A549 (cell line): ENCODE measurements around the gene LENG8. TPM values are rescaled to one million over a fixed set of nuclear protein-coding genes. Genes with fewer than 3 reads are reported as not detected.
A peak's percentile ranks its signal among the peaks of the same experiment; 100 is the strongest.

Experiments used
- ATAC-seq, 2 experiments: fragments of 200-7000 bp in 1 of 2; fragments of >200 bp in 1 of 2; cut with Nextera tagmentation in 1 of 2; cut with Tn5 transposase in 1 of 2; 3 replicates each; pipeline versions ENCODE4 v1.8.0 to v1.9.1; 2018 to 2020; ENCODE audit warnings: mild to moderate bottlenecking in 1 of 2, moderate library complexity in 1 of 2
- CTCF ChIA-PET: fragments of 300-600 bp; sonication (Branson Sonifier 250); formaldehyde crosslinking; extraction: SDS; loops from one replicate; lab custom pipeline; 2021; ENCODE audit warnings: antibody characterized with exemption, inconsistent platforms; lab: Yijun Ruan, JAX
- POLR2A ChIA-PET: fragments of 350-600 bp; formaldehyde crosslinking; extraction: SDS; loops from one replicate; lab custom pipeline; 2021; ENCODE audit warnings: antibody characterized with exemption, inconsistent platforms; lab: Yijun Ruan, JAX
- DNase-seq, 2 experiments: peaks; one replicate each; pipeline versions ENCODE4 v3.0.0 to v3.0.0-alpha.2; 2011 to 2016; ENCODE audit warnings: low read depth in 1 of 2, low spot score in 1 of 2
- FAIRE-seq: peaks from 2 replicates; lab custom pipeline; 2011; peaks lifted over from hg19 to GRCh38; lab: Jason Lieb, UNC
- H3K27ac ChIP-seq, 2 experiments: fragments of >200 bp; sonication (Bioruptor Twin); formaldehyde crosslinking; 3 replicates each; pipeline ENCODE4 v1.5.1; 2016 to 2017
- H3K4me1 ChIP-seq: fragments of >200 bp; sonication (Bioruptor Twin); formaldehyde crosslinking; 3 replicates; pipeline ENCODE4 v1.6.1; 2016
- H3K4me2 ChIP-seq: fragments of >200 bp; sonication (Bioruptor Twin); formaldehyde crosslinking; 3 replicates; pipeline ENCODE4 v1.6.1; 2016
- H3K4me3 ChIP-seq: fragments of >200 bp; sonication (Bioruptor Twin); formaldehyde crosslinking; 3 replicates; pipeline ENCODE4 v1.5.1; 2016
- H3K9me3 ChIP-seq: fragments of >200 bp; sonication (Bioruptor Twin); formaldehyde crosslinking; 3 replicates; pipeline ENCODE4 v1.6.1; 2016
- CBX2 ChIP-seq: fragments of 200-600 bp; sonication (generic); IDR thresholded peaks from 2 replicates; pipeline ENCODE4 v1.6.1; 2016; ENCODE audit warnings: low read depth, mild to moderate bottlenecking, borderline replicate concordance
- CHD2 ChIP-seq: fragments of 150-350 bp; IDR thresholded peaks from 2 replicates; pipeline ENCODE4 v1.6.1; 2014; ENCODE audit warnings: low read length; ENCODE audit not compliant: partially characterized antibody
- EHF ChIP-seq: fragments of 250-450 bp; sonication (Bioruptor Pico); IDR thresholded peaks from 2 replicates; pipeline ENCODE4 v1.5.0; 2020; ENCODE audit warnings: mild to moderate bottlenecking
- EHMT2 ChIP-seq: fragments of 200-600 bp; sonication (generic); IDR thresholded peaks from 2 replicates; pipeline ENCODE4 v1.6.1; 2016; ENCODE audit warnings: antibody characterized with exemption, low read depth, mild to moderate bottlenecking, moderate library complexity
- EP300 ChIP-seq, 2 experiments: fragments of >200 bp; sonication (Bioruptor Twin); formaldehyde crosslinking; IDR thresholded peaks; 2 replicates in 1 of 2; 3 replicates in 1 of 2; pipeline ENCODE4 v1.6.1; 2016 to 2017
- FOSB ChIP-seq: fragments of 250-450 bp; sonication (Bioruptor Pico); IDR thresholded peaks from 2 replicates; pipeline ENCODE4 v1.5.0; 2020; ENCODE audit warnings: mild to moderate bottlenecking, moderate library complexity
- FOXS1 ChIP-seq: fragments of 250-450 bp; sonication (Bioruptor Pico); IDR thresholded peaks from 2 replicates; pipeline ENCODE4 v1.5.0; 2020; ENCODE audit warnings: mild to moderate bottlenecking, moderate library complexity
- HDAC2 ChIP-seq: fragments of 200-600 bp; sonication (generic); IDR thresholded peaks from 2 replicates; pipeline ENCODE4 v1.6.1; 2016
- HEYL ChIP-seq: fragments of 250-450 bp; sonication (Bioruptor Pico); IDR thresholded peaks from 2 replicates; pipeline ENCODE4 v1.8.0; 2021; ENCODE audit warnings: mild to moderate bottlenecking, moderate library complexity
- HOXA7 ChIP-seq: fragments of 250-450 bp; sonication (Bioruptor Pico); IDR thresholded peaks from 2 replicates; pipeline ENCODE4 v1.5.0; 2020; ENCODE audit warnings: mild to moderate bottlenecking, moderate library complexity
- HOXB13 ChIP-seq: fragments of 250-450 bp; sonication (Bioruptor Pico); IDR thresholded peaks from 2 replicates; pipeline ENCODE4 v1.5.0; 2020; ENCODE audit warnings: low read depth, mild to moderate bottlenecking, moderate library complexity
- JUNB ChIP-seq: fragments of >200 bp; sonication (Bioruptor Twin); formaldehyde crosslinking; IDR thresholded peaks from 2 replicates; pipeline ENCODE4 v1.6.1; 2016
- MAFK ChIP-seq: fragments of 450-650 bp; IDR thresholded peaks from 2 replicates; pipeline ENCODE4 v1.6.1; 2014; ENCODE audit not compliant: partially characterized antibody
- MAZ ChIP-seq: fragments of 150-350 bp; IDR thresholded peaks from 2 replicates; pipeline ENCODE4 v1.6.1; 2014; ENCODE audit warnings: antibody characterized with exemption, low read depth, low read length, borderline replicate concordance
- MYC ChIP-seq: IDR thresholded peaks from 2 replicates; pipeline ENCODE4 v1.6.1; 2012; ENCODE audit warnings: mild to moderate bottlenecking, inconsistent platforms, low read length, improper control_type of control experiment, borderline replicate concordance
- NFE2L2 ChIP-seq: fragments of 150-350 bp; conservative IDR thresholded peaks from 2 replicates; pipeline ENCODE4 v1.6.1; 2014; ENCODE audit warnings: low read length
- NPAS2 ChIP-seq: fragments of 250-450 bp; sonication (Bioruptor Pico); IDR thresholded peaks from 2 replicates; pipeline ENCODE4 v1.8.0; 2022; ENCODE audit warnings: mild to moderate bottlenecking, moderate library complexity, borderline replicate concordance
- NR3C1 ChIP-seq: fragments of >200 bp; sonication (Bioruptor Twin); formaldehyde crosslinking; IDR thresholded peaks from 3 replicates; pipeline ENCODE4 v1.6.1; 2017
- PHF8 ChIP-seq: fragments of 200-600 bp; sonication (generic); IDR thresholded peaks from 2 replicates; pipeline ENCODE4 v1.6.1; 2016; ENCODE audit warnings: low read depth, mild to moderate bottlenecking, antibody characterized with exemption, moderate library complexity, borderline replicate concordance
- POLR2A ChIP-seq: IDR thresholded peaks from 2 replicates; pipeline ENCODE4 v1.6.1; 2012; ENCODE audit warnings: mild to moderate bottlenecking, low read length
- RAD21 ChIP-seq, 2 experiments: fragments of >200 bp in 1 of 2; sonication (Bioruptor Twin) in 1 of 2; formaldehyde crosslinking in 1 of 2; IDR thresholded peaks in 1 of 2; conservative IDR thresholded peaks in 1 of 2; 2 replicates in 1 of 2; 3 replicates in 1 of 2; pipeline ENCODE4 v1.6.1; 2012 to 2018; ENCODE audit warnings: inconsistent platforms in 1 of 2
- RCOR1 ChIP-seq: fragments of 150-350 bp; IDR thresholded peaks from 2 replicates; pipeline ENCODE4 v1.6.1; 2014; ENCODE audit warnings: antibody characterized with exemption, low read length, low read depth
- RFX5 ChIP-seq: fragments of 450-650 bp; IDR thresholded peaks from 2 replicates; pipeline ENCODE4 v1.7.1; 2014; ENCODE audit warnings: antibody characterized with exemption, mild to moderate bottlenecking, moderate library complexity
- SREBF2 ChIP-seq: fragments of 450-650 bp; IDR thresholded peaks from 2 replicates; pipeline ENCODE4 v1.6.1; 2014; ENCODE audit warnings: mild to moderate bottlenecking, moderate library complexity
- TP53 ChIP-seq: fragments of 250-450 bp; sonication (Bioruptor Pico); IDR thresholded peaks from 2 replicates; pipeline ENCODE4 v1.5.0; 2021; ENCODE audit warnings: mild to moderate bottlenecking, moderate library complexity
- ZC3H11A ChIP-seq: fragments of 450-650 bp; IDR thresholded peaks from 2 replicates; pipeline ENCODE4 v1.6.1; 2014; ENCODE audit warnings: antibody characterized with exemption, mild to moderate bottlenecking
- ZNF302 ChIP-seq: fragments of 250-450 bp; sonication (Bioruptor Pico); IDR thresholded peaks from 2 replicates; pipeline ENCODE4 v1.9.0; 2021; ENCODE audit warnings: inconsistent platforms, mild to moderate bottlenecking, moderate library complexity
- ZSCAN20 ChIP-seq: fragments of 250-450 bp; sonication (Bioruptor Pico); IDR thresholded peaks from 2 replicates; pipeline ENCODE4 v1.8.0; 2022; ENCODE audit warnings: mild to moderate bottlenecking, moderate library complexity
- WGBS: methylation state at CpG from one replicate; pipeline ENCODE4 v1.1.6; 2017; ENCODE audit errors: missing lambda C conversion rate; 5-methylcytosine and 5-hydroxymethylcytosine counted together
- polyA plus RNA-seq, 4 experiments: library from polyadenylated mRNA; depleted of rRNA in 3 of 4; stranded (reverse); fragments of >200 nt; fragmentation: RNase III in 1 of 4; extraction: RNeasy Plus Mini Kit Qiagen cat#74134 plus additional on column Dnase treatment in 1 of 4; gene quantifications; 2 replicates in 3 of 4; 3 replicates in 1 of 4; pipeline ENCODE4 v1.2.3, GENCODE V29; 2011 to 2017
- TF ChIP-seq, protein P1 (sequence below): fragments of 250-450 bp; sonication (Bioruptor Pico); IDR thresholded peaks from 2 replicates; pipeline ENCODE4 v1.5.0; 2021; ENCODE audit warnings: mild to moderate bottlenecking, moderate library complexity, borderline replicate concordance
- TF ChIP-seq, protein P2 (sequence below): fragments of 450-650 bp; IDR thresholded peaks from 2 replicates; pipeline ENCODE4 v1.6.1; 2014; ENCODE audit warnings: antibody characterized with exemption
- TF ChIP-seq, protein P3 (sequence below): fragments of 200-600 bp; sonication (generic); IDR thresholded peaks from 2 replicates; pipeline ENCODE4 v1.6.1; 2016; ENCODE audit warnings: antibody characterized with exemption, mild to moderate bottlenecking, moderate library complexity
- TF ChIP-seq, protein P4 (sequence below): IDR thresholded peaks from 2 replicates; pipeline ENCODE4 v1.6.1; 2012

LENG8 gene
- polyA plus RNA-seq, 2 of the 4 experiments (the other 2 are of a cell fraction): 30.6 to 140 TPM

DNA sequence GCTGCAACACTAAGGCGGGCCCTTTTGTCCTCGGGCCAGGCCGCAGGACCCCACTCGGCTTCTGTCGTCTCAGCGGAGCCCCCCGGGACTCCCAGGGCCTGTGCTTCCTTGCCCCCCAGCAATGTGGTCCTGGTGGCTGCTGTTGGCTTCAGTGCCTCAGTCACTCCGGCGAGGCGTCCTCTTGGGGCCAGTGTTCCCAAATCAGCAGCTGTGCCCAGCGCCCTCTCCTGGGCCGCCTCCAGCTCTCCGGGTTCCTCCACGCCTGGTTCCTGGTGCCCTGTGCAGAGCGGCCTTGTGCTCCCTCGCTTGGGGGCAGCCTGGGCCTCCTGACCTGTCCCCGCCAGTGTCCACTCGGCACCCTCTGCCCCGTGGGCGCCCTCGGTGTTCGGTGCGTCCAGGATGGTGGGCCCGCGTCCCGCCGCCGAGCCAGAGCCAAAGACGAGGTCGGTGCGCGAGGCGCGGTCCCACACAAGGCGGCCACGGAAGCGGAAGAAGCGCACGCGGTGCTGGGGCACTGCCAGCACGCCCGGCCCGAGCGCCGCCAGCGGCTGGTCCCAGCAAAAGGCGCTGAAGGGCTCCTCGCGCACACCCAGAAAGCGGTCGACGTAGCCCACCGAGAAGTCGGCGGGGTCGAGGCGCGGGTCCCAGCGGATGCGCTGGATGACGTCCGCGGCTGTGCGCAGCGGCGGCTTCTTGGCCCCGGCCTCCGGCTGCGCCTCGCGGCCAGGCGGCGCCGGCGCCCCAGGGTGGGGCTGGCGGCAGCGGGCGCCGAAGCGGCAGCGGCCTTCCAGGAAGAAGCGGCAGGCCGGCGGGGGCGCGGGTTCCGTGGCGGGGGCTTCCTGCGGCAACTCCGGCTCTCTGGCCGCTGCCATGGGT is 13.9 kb downstream of the LENG8 start (continued):
- no peak for TF ChIP-seq ZNF302

DNA sequence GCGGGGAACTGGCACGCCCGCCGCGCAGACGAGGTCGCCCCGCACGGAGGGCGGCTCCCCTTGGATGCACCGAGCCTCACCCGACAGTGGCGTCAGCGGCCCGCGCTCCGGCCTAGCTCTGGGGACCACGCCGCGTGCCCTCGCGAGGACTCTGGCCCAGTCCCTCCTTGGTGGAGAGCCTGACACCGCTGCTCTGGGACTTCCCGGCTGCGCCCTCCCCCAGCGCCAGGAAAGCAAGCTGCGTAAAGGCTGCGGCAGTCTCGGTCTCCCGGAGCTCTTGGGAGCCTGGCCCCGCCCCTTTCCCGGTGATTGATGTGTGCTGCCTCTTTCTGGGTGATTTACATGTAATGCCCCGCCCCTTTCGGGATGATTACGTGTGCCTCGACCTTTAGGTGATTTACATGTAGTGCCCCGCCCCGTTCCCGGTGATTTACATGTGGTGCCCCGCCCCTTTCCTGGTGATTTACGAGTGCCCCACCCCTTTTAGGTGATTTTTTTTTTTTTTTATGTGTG is 14.6 kb downstream of the LENG8 start, which contains the start of gene LENG9:
Gene LENG9, minus strand, starts transcription at position 248 of the 513 bp plus-strand sequence. CDS start 252 bp downstream, outside the sequence.
- peak within 1 kb of the TSS; percentile 67 for H3K4me3 ChIP-seq
- peak; percentile 91 to 100 for DNase-seq
- no peaks in the 10 kb centered on the region for H3K9me3 ChIP-seq
- CTCF ChIA-PET: interaction anchor here (0.6 to 2.7 kb wide), 6 partner anchors 10 to 64 kb away, joined by 3 to 19 read pairs (median 4); partner anchors contain the start of gene LENG8
- peak; percentile 40 to 67 for ATAC-seq
- peaks cover 32% of the 10 kb centered on the region for H3K4me1 ChIP-seq
- POLR2A ChIA-PET: interaction anchor here (0.5 to 7.1 kb wide), 9 partner anchors 9 to 1191 kb away, joined by 3 to 130 read pairs (median 5); partner anchors contain the start of genes CDC42EP5, LENG8, MBOAT7 and U2AF2
- peak; percentile 70 for FAIRE-seq
- peak within 1 kb of the TSS; percentile 98 for H3K4me2 ChIP-seq
- WGBS: under 1% methylated on average over 18 of the region's 41 CpGs
- peak within 1 kb of the TSS; percentile 93 to 95 for H3K27ac ChIP-seq
- no peak for TF ChIP-seq MAFK
- TF ChIP-seq HOXA7 (CRISPR knock-in tag): no peak
- TF ChIP-seq CHD2: peak; percentile 56
- TF ChIP-seq FOSB (CRISPR knock-in tag): no peak
- no peak for TF ChIP-seq NPAS2
- TF ChIP-seq, protein P1, sequence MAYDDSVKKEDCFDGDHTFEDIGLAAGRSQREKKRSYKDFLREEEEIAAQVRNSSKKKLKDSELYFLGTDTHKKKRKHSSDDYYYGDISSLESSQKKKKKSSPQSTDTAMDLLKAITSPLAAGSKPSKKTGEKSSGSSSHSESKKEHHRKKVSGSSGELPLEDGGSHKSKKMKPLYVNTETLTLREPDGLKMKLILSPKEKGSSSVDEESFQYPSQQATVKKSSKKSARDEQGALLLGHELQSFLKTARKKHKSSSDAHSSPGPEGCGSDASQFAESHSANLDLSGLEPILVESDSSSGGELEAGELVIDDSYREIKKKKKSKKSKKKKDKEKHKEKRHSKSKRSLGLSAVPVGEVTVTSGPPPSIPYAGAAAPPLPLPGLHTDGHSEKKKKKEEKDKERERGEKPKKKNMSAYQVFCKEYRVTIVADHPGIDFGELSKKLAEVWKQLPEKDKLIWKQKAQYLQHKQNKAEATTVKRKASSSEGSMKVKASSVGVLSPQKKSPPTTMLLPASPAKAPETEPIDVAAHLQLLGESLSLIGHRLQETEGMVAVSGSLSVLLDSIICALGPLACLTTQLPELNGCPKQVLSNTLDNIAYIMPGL (CRISPR knock-in tag): no peak
- no peak for TF ChIP-seq RFX5
- TF ChIP-seq FOXS1 (CRISPR knock-in tag): no peak
- no peak for TF ChIP-seq EHMT2
- no peak for TF ChIP-seq CBX2
- no peak for TF ChIP-seq ZSCAN20 (CRISPR knock-in tag)
- TF ChIP-seq RAD21 (conservative IDR thresholded peaks at IDR 0.05 in 1 of 2, IDR thresholded peaks at IDR 0.05 in 1 of 2): no peak
- TF ChIP-seq MAZ: no peak
- TF ChIP-seq NFE2L2: no peak
- no peak for TF ChIP-seq JUNB
- TF ChIP-seq, protein P2, sequence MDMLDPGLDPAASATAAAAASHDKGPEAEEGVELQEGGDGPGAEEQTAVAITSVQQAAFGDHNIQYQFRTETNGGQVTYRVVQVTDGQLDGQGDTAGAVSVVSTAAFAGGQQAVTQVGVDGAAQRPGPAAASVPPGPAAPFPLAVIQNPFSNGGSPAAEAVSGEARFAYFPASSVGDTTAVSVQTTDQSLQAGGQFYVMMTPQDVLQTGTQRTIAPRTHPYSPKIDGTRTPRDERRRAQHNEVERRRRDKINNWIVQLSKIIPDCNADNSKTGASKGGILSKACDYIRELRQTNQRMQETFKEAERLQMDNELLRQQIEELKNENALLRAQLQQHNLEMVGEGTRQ: peak; percentile 43
- TF ChIP-seq EP300 (IDR thresholded peaks at IDR 0.05): no peak
- TF ChIP-seq SREBF2: no peak
- TF ChIP-seq EHF (CRISPR knock-in tag): no peak
- TF ChIP-seq HDAC2: no peak
- no peak for TF ChIP-seq ZC3H11A
- TF ChIP-seq HEYL (CRISPR knock-in tag): no peak
- no peak for TF ChIP-seq RCOR1
- TF ChIP-seq TP53 (CRISPR knock-in tag): no peak
- peak; percentile 88 for TF ChIP-seq POLR2A
- TF ChIP-seq PHF8: peak; percentile 68
- no peak for TF ChIP-seq HOXB13 (CRISPR knock-in tag)
- TF ChIP-seq NR3C1: no peak
- peak; percentile 80; the same call in 1 of the 2 replicates for TF ChIP-seq MYC
- TF ChIP-seq, protein P3, sequence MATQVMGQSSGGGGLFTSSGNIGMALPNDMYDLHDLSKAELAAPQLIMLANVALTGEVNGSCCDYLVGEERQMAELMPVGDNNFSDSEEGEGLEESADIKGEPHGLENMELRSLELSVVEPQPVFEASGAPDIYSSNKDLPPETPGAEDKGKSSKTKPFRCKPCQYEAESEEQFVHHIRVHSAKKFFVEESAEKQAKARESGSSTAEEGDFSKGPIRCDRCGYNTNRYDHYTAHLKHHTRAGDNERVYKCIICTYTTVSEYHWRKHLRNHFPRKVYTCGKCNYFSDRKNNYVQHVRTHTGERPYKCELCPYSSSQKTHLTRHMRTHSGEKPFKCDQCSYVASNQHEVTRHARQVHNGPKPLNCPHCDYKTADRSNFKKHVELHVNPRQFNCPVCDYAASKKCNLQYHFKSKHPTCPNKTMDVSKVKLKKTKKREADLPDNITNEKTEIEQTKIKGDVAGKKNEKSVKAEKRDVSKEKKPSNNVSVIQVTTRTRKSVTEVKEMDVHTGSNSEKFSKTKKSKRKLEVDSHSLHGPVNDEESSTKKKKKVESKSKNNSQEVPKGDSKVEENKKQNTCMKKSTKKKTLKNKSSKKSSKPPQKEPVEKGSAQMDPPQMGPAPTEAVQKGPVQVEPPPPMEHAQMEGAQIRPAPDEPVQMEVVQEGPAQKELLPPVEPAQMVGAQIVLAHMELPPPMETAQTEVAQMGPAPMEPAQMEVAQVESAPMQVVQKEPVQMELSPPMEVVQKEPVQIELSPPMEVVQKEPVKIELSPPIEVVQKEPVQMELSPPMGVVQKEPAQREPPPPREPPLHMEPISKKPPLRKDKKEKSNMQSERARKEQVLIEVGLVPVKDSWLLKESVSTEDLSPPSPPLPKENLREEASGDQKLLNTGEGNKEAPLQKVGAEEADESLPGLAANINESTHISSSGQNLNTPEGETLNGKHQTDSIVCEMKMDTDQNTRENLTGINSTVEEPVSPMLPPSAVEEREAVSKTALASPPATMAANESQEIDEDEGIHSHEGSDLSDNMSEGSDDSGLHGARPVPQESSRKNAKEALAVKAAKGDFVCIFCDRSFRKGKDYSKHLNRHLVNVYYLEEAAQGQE: no peak
- TF ChIP-seq, protein P4, sequence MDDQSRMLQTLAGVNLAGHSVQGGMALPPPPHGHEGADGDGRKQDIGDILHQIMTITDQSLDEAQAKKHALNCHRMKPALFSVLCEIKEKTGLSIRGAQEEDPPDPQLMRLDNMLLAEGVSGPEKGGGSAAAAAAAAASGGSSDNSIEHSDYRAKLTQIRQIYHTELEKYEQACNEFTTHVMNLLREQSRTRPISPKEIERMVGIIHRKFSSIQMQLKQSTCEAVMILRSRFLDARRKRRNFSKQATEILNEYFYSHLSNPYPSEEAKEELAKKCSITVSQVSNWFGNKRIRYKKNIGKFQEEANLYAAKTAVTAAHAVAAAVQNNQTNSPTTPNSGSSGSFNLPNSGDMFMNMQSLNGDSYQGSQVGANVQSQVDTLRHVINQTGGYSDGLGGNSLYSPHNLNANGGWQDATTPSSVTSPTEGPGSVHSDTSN: peak; percentile 73; the same call in 1 of the 2 replicates
